Measurements from ENCODE around the gene MBD5.

- no peak for TF ChIP-seq POLR2A (IDR thresholded peaks at IDR 0.05)
- no peak for TF ChIP-seq CTCF (IDR thresholded peaks at IDR 0.05)
Observed at GRCh38 chr2:148173168-148173567, 152.3 kb downstream of the MBD5 start.
